Endodermal cell (in vitro differentiated cells): ENCODE data around the gene RUNX1. TPM values are rescaled to one million over a fixed set of nuclear protein-coding genes. Genes with fewer than 3 reads are reported as not detected.

ENCODE experiments used
- DNase-seq: peaks from one replicate; pipeline ENCODE4 v3.0.0-alpha.2; 2017
- H3K27ac ChIP-seq: 2 replicates; pipeline ENCODE4 v1.5.1; 2013; ENCODE audit warnings: mild to moderate bottlenecking, low read depth, low read length, moderate library complexity
- H3K27me3 ChIP-seq: 2 replicates; pipeline ENCODE4 v1.6.1; 2013; ENCODE audit warnings: mild to moderate bottlenecking, low read length, moderate library complexity; ENCODE audit not compliant: insufficient read depth, control insufficient read depth, poor library complexity, severe bottlenecking
- H3K36me3 ChIP-seq: 2 replicates; pipeline ENCODE4 v1.7.0; 2013; ENCODE audit warnings: mild to moderate bottlenecking, low read length, moderate library complexity; ENCODE audit not compliant: control insufficient read depth, insufficient read depth
- H3K4me1 ChIP-seq: one replicate; pipeline ENCODE4 v1.7.0; 2013; ENCODE audit warnings: low read length; ENCODE audit not compliant: control insufficient read depth, insufficient read depth
- H3K4me3 ChIP-seq: 2 replicates; pipeline ENCODE4 v1.5.1; 2013; ENCODE audit warnings: mild to moderate bottlenecking, low read length, moderate library complexity
- H3K9ac ChIP-seq: 2 replicates; pipeline ENCODE4 v1.6.1; 2013; ENCODE audit warnings: mild to moderate bottlenecking, low read length, moderate library complexity; ENCODE audit not compliant: poor library complexity, severe bottlenecking; ENCODE audit errors: extremely low read depth
- H3K9me3 ChIP-seq: 2 replicates; pipeline ENCODE4 v1.6.1; 2013; ENCODE audit warnings: mild to moderate bottlenecking, low read length, moderate library complexity; ENCODE audit not compliant: control insufficient read depth
- H3K27ac Mint-ChIP-seq: 2 replicates; pipeline ENCODE4 v1.8.0; 2020; ENCODE audit warnings: mixed read lengths
- H3K27me3 Mint-ChIP-seq: 2 replicates; pipeline ENCODE4 v1.8.0; 2021; ENCODE audit warnings: mild to moderate bottlenecking, mixed read lengths; ENCODE audit not compliant: insufficient read depth
- H3K36me3 Mint-ChIP-seq: 2 replicates; pipeline ENCODE4 v1.8.0; 2020; ENCODE audit warnings: low read depth, mixed read lengths
- H3K4me1 Mint-ChIP-seq: 2 replicates; pipeline ENCODE4 v1.8.0; 2020; ENCODE audit warnings: mixed read lengths
- H3K4me3 Mint-ChIP-seq: 2 replicates; pipeline ENCODE4 v1.8.0; 2020; ENCODE audit warnings: mild to moderate bottlenecking, moderate library complexity, mixed read lengths
- H3K9me3 Mint-ChIP-seq: 2 replicates; pipeline ENCODE4 v1.8.0; 2020; ENCODE audit warnings: mild to moderate bottlenecking, mixed read lengths
- WGBS, 2 experiments: methylation state at CpG; one replicate each; pipeline versions ENCODE4 v1.1.5 to v1.1.7; 2013; ENCODE audit warnings: missing lambda C conversion rate in 2 of 2, mixed read lengths in 1 of 2; ENCODE audit not compliant: insufficient coverage in 1 of 2, insufficient read length in 1 of 2; 5-methylcytosine and 5-hydroxymethylcytosine counted together
- total RNA-seq, 2 donors: library from RNA; stranded (reverse); fragmentation: NEBNext Ultra II Directional in 1 of 2; extraction: Animal tissue kit (Norgen Biotek cat#: 25700) in 1 of 2; gene quantifications; 2 replicates in 1 of 2; 3 replicates in 1 of 2; pipeline ENCODE4 v1.2.1, GENCODE V29; 2021
- TF ChIP-seq, protein P1 (sequence below): fragments of 200-600 bp; sonication (generic); conservative IDR thresholded peaks from 2 replicates; pipeline ENCODE4 v1.5.0; 2021; ENCODE audit warnings: antibody characterized with exemption, mild to moderate bottlenecking

RUNX1 gene
- total RNA-seq, 2 donors from 2014 or later, result 0.31 to 2.8 TPM

DNA sequence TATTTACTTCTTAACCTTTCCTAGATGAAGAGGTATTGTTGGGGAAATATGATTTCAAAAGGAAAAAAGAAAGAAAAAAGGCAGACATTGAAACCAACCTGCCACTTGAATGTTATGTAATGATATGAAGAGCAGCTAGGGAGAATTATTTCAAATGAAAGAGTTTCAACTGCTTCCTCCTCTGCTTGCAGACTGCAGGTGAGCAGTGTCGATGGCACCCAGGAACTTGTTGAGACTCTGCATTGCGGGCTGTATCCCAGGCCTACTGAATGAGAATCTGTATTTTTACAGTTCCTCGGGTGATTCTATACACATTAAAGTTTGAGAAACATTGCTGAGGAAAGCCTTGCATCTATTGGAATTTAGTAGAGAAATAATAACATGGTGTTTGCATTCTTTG, 3.7 kb upstream of the RUNX1 start:
- TF ChIP-seq, protein P1, sequence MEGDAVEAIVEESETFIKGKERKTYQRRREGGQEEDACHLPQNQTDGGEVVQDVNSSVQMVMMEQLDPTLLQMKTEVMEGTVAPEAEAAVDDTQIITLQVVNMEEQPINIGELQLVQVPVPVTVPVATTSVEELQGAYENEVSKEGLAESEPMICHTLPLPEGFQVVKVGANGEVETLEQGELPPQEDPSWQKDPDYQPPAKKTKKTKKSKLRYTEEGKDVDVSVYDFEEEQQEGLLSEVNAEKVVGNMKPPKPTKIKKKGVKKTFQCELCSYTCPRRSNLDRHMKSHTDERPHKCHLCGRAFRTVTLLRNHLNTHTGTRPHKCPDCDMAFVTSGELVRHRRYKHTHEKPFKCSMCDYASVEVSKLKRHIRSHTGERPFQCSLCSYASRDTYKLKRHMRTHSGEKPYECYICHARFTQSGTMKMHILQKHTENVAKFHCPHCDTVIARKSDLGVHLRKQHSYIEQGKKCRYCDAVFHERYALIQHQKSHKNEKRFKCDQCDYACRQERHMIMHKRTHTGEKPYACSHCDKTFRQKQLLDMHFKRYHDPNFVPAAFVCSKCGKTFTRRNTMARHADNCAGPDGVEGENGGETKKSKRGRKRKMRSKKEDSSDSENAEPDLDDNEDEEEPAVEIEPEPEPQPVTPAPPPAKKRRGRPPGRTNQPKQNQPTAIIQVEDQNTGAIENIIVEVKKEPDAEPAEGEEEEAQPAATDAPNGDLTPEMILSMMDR, result no peak
- H3K36me3 ChIP-seq, result no peaks in the 10 kb centered on the region
- H3K27me3 ChIP-seq, result no peaks in the 10 kb centered on the region
- no peaks in the 10 kb centered on the region for H3K9me3 Mint-ChIP-seq
- WGBS, 2 experiments, result 92 to 100% methylated on average over 1 to 3 of the region's 3 CpGs
- H3K27me3 Mint-ChIP-seq, result peaks cover 4% of the 10 kb centered on the region
- H3K4me3 ChIP-seq, result no peak overlapping the region
- H3K27ac ChIP-seq, result no peak overlapping the region
- H3K27ac Mint-ChIP-seq, result no peak overlapping the region
- no peaks in the 10 kb centered on the region for H3K36me3 Mint-ChIP-seq
- DNase-seq, result no peak
- peaks cover 20% of the 10 kb centered on the region for H3K4me1 Mint-ChIP-seq
- peaks cover 4% of the 10 kb centered on the region for H3K4me1 ChIP-seq
- H3K4me3 Mint-ChIP-seq, result no peak overlapping the region
- no peak overlapping the region for H3K9ac ChIP-seq
- H3K9me3 ChIP-seq, result no peaks in the 10 kb centered on the region

DNA sequence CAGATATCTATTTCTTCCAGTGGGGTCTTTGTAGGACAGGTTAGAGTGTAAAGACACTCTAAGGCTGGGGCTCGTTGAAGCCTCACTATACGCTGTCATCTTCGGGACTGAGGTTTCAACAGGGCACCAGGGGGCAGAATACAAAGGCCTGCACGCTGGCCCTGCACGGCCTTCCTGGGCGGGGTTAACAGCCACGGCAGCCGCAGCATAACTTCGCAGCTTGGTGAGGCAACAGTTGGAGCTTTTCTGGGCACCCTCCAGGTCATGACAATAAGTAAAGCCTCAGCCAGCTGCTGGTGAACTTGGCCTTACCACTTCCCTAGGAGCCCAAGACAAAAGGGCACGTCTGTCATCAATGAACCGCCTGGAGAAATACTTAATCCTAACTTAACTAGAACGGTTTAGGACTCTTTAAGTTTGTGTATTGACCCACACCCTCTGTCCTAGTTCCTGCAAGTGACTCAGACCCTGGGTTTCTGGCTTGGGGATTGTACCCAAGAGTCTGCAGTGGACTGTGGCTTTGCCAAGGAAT, 2.3 kb upstream of the RUNX1 start:
- no peaks in the 10 kb centered on the region for H3K9me3 ChIP-seq
- no peaks in the 10 kb centered on the region for H3K36me3 ChIP-seq
- Mint-ChIP-seq H3K4me3 (no peak overlapping the region), H3K36me3 (no peaks in the 10 kb centered on the region), H3K27me3 (peaks cover 4% of the 10 kb centered on the region), H3K4me1 (peaks cover 31% of the 10 kb centered on the region), H3K9me3 (no peaks in the 10 kb centered on the region), H3K27ac (peak overlapping the region; percentile 58)
- H3K4me1 ChIP-seq, result peaks cover 4% of the 10 kb centered on the region
- no peak overlapping the region for H3K4me3 ChIP-seq
- WGBS, 2 experiments, result 22 to 31% methylated on average over 7 to 12 of the region's 12 CpGs
- no peak overlapping the region for H3K27ac ChIP-seq
- H3K9ac ChIP-seq, result no peak overlapping the region
- no peaks in the 10 kb centered on the region for H3K27me3 ChIP-seq
- DNase-seq, result peak; percentile 92
- TF ChIP-seq, protein P1, result peak; percentile 83

DNA sequence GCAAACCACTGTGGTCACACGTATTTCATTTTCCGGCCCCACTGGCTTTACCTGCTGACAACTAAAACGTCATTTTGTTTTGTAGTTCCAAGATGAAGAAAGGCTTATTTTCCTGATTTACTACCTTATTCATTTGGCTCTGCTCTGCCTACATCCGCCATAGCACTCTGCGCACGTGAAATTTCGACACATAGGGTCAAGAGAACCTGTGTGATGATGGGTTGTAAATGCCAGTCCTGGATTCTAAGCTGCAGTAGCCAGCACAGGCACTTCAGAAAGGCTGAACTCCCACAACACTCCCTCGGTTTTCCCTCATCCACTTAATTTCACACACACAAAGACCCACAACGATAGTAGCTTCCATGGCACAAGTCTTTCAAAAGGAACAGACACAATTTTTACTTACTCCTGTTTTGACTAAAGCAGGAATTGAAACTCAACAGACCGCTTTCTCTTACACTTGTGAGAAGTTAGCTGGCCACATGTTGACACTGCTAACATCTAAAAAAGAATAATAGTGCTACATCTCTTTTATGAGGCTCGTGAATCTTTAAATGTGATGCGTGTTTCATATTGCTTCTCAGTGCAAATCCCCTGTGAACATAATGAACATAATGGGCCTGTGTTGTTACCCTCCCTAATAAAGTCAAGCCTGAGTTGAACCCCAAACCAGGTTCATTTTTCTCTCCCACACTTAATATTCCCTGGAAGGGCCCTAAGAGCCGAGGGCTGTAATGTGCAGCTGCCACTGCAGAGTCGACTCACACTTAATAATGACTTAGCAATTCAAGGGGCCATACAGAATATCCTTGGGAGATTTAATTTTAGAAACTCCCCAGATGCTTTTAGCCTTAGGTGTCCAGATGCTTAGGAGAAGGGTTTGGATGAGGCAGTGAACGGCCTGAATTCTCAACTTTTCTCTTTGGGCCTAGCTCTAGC, 1.5 kb upstream of the RUNX1 start:
- DNase-seq, result no peak
- H3K4me1 ChIP-seq, result peaks cover 4% of the 10 kb centered on the region
- no peaks in the 10 kb centered on the region for H3K9me3 Mint-ChIP-seq
- H3K27me3 Mint-ChIP-seq, result peaks cover 4% of the 10 kb centered on the region
- no peaks in the 10 kb centered on the region for H3K36me3 ChIP-seq
- H3K27me3 ChIP-seq, result no peaks in the 10 kb centered on the region
- no peak overlapping the region for H3K9ac ChIP-seq
- TF ChIP-seq, protein P1, result no peak
- no peak overlapping the region for H3K27ac Mint-ChIP-seq
- H3K4me3 ChIP-seq, result no peak overlapping the region
- no peaks in the 10 kb centered on the region for H3K36me3 Mint-ChIP-seq
- peaks cover 31% of the 10 kb centered on the region for H3K4me1 Mint-ChIP-seq
- no peak overlapping the region for H3K4me3 Mint-ChIP-seq
- 90 to 91% methylated on average over 8 to 15 of the region's 15 CpGs for whole genome bisulfite sequencing, 2 experiments
- peaks cover 6% of the 10 kb centered on the region for H3K9me3 ChIP-seq
- no peak overlapping the region for H3K27ac ChIP-seq
